ENCODE results near the gene FN1. TPM values are rescaled to one million over a fixed set of nuclear protein-coding genes. Genes with fewer than 3 reads are reported as not detected.

FN1 gene
- total and polyA plus RNA-seq, 2 donors (not counting 1 experiment from before 2014, with no cell fraction given), result 3,629 to 5,906 TPM

DNA sequence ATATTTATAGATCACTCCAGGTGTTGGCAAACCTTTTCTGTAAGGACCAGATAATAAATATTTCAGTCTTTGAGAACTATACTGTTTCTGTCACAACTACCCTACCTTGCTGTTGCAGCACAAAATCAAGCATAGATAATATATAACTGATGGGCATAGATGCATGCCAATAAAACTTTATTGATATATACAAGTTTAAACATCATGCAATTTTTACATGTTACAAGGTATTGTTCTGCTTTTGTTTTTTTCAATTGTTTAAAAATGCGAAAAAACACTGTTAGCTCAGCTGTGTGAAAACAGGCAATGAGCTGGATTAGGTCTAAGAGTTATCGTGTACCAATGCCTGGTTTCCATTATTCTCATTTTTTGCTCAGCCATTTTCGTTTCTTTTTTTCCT is 47.6 kb upstream of the FN1 start:
- no peaks in the 10 kb centered on the region for H3K9me3 ChIP-seq (ENCODE audit: control insufficient read depth, insufficient read depth, low read depth, low read length)
- H3K27me3 ChIP-seq (ENCODE audit: control insufficient read depth, insufficient read depth, low read length), result no peaks in the 10 kb centered on the region
- H3K36me3 ChIP-seq (ENCODE audit: control insufficient read depth, insufficient read depth, low read length), result no peaks in the 10 kb centered on the region
- TF ChIP-seq EZH2 (IDR thresholded peaks at IDR 0.05; ENCODE audit: low read length, missing control alignments), result no peak
- TF ChIP-seq, protein P1, sequence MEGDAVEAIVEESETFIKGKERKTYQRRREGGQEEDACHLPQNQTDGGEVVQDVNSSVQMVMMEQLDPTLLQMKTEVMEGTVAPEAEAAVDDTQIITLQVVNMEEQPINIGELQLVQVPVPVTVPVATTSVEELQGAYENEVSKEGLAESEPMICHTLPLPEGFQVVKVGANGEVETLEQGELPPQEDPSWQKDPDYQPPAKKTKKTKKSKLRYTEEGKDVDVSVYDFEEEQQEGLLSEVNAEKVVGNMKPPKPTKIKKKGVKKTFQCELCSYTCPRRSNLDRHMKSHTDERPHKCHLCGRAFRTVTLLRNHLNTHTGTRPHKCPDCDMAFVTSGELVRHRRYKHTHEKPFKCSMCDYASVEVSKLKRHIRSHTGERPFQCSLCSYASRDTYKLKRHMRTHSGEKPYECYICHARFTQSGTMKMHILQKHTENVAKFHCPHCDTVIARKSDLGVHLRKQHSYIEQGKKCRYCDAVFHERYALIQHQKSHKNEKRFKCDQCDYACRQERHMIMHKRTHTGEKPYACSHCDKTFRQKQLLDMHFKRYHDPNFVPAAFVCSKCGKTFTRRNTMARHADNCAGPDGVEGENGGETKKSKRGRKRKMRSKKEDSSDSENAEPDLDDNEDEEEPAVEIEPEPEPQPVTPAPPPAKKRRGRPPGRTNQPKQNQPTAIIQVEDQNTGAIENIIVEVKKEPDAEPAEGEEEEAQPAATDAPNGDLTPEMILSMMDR (conservative IDR thresholded peaks at IDR 0.05 in 1 of 2, IDR thresholded peaks at IDR 0.05 in 1 of 2; ENCODE audit: low read depth in 1 of 2, low read length in 2 of 2), result no peak
- no peak overlapping the region for H2AFZ ChIP-seq (ENCODE audit: low read length)
- H4K20me1 ChIP-seq (ENCODE audit: control insufficient read depth, extremely low read depth, insufficient read depth, low read length), result no peaks in the 10 kb centered on the region
- no peak for DNase-seq (ENCODE audit: low read depth in 2 of 2)
- no peak overlapping the region for H3K4me3 ChIP-seq (replicated peaks in 1 of 4; ENCODE audit: control extremely low read depth in 1 of 4, insufficient read depth in 1 of 4, low read depth in 3 of 4, low read length in 4 of 4)
- H3K9ac ChIP-seq (ENCODE audit: insufficient read depth, low read length), result no peak overlapping the region
- H3K79me2 ChIP-seq (ENCODE audit: control insufficient read depth, insufficient read depth, low read length), result no peaks in the 10 kb centered on the region
- no peak overlapping the region for H3K27ac ChIP-seq (ENCODE audit: insufficient read depth, low read length)
- no peak overlapping the region for H3K4me2 ChIP-seq (ENCODE audit: extremely low read depth, insufficient read depth, low read length)
- no peaks in the 10 kb centered on the region for H3K4me1 ChIP-seq (ENCODE audit: control insufficient read depth, extremely low read depth, insufficient read depth, low read length)

DNA sequence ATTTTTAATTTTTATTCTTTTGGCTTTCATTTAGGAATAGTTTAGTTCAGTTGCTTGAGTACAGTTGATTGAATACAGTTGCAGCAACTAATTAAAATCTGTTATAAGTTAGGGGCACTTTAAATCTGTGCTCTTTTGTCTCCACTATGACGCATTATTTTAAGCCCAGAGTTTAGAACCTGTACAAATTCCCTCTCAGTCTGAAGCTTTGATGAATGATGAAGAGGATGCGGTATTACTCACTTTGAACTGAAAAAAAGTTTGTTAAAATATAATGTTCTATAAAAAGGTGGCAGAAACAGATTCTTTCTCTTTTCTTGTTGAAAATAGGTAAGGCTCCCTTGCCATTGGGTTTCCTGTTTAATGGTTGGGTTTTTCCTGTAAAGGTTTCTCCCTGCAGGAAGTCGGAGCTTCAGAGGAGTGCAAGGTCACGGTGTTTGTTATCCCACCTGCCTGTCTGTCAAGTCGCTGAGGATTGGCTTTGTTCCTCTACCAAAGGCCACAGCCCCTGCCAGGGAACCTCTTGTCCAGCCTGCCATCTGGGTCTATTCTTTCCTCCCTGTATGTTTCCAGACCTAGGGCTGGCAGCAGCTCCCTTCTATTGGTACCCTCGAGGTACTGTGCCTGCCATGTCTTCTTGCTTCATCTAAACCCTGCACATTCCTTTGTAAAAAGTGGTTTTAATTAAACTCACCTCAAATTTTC is 43.8 kb upstream of the FN1 start:
- Histone ChIP-seq H3K4me1 (ENCODE audit: control insufficient read depth, extremely low read depth, insufficient read depth, low read length) (no peaks in the 10 kb centered on the region), H3K9me3 (ENCODE audit: control insufficient read depth, insufficient read depth, low read depth, low read length) (no peaks in the 10 kb centered on the region), H3K79me2 (ENCODE audit: control insufficient read depth, insufficient read depth, low read length) (no peaks in the 10 kb centered on the region), H3K9ac (ENCODE audit: insufficient read depth, low read length) (no peak overlapping the region), H3K36me3 (ENCODE audit: control insufficient read depth, insufficient read depth, low read length) (no peaks in the 10 kb centered on the region), H2AFZ (ENCODE audit: low read length) (no peak overlapping the region), H3K4me2 (ENCODE audit: extremely low read depth, insufficient read depth, low read length) (no peak overlapping the region), H3K27me3 (ENCODE audit: control insufficient read depth, insufficient read depth, low read length) (no peaks in the 10 kb centered on the region), H4K20me1 (ENCODE audit: control insufficient read depth, extremely low read depth, insufficient read depth, low read length) (no peaks in the 10 kb centered on the region), H3K27ac (ENCODE audit: insufficient read depth, low read length) (no peak overlapping the region), H3K4me3 (replicated peaks in 1 of 4; ENCODE audit: control extremely low read depth in 1 of 4, insufficient read depth in 1 of 4, low read depth in 3 of 4, low read length in 4 of 4) (no peak overlapping the region)
- DNase-seq (ENCODE audit: low read depth in 2 of 2), result no peak
- no peak for TF ChIP-seq EZH2 (IDR thresholded peaks at IDR 0.05; ENCODE audit: low read length, missing control alignments)

DNA sequence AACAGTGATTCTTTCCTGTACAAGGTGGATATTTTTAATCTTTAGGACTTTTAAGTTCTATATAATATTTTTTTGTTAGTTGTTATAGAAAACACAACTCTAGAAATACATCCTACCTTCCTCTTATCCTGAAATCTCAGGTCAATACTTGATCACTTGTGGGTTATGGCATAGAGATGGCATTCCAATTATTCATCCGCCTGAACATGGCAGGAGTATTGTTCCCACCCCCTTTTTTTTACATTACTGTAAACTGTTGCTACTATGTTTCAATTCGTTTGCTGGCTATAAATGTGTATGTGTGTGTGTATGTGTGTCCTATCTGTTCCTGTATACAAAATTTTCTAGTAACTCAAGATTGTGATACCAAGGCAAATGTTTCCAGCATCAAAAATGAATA is 43.3 kb upstream of the FN1 start:
- Histone ChIP-seq H3K9ac (ENCODE audit: insufficient read depth, low read length) (no peak overlapping the region), H3K4me1 (ENCODE audit: control insufficient read depth, extremely low read depth, insufficient read depth, low read length) (no peaks in the 10 kb centered on the region), H3K36me3 (ENCODE audit: control insufficient read depth, insufficient read depth, low read length) (no peaks in the 10 kb centered on the region), H3K9me3 (ENCODE audit: control insufficient read depth, insufficient read depth, low read depth, low read length) (no peaks in the 10 kb centered on the region), H3K27me3 (ENCODE audit: control insufficient read depth, insufficient read depth, low read length) (no peaks in the 10 kb centered on the region), H3K4me3 (replicated peaks in 1 of 4; ENCODE audit: control extremely low read depth in 1 of 4, insufficient read depth in 1 of 4, low read depth in 3 of 4, low read length in 4 of 4) (no peak overlapping the region), H3K4me2 (ENCODE audit: extremely low read depth, insufficient read depth, low read length) (no peak overlapping the region), H2AFZ (ENCODE audit: low read length) (no peak overlapping the region), H4K20me1 (ENCODE audit: control insufficient read depth, extremely low read depth, insufficient read depth, low read length) (no peaks in the 10 kb centered on the region), H3K27ac (ENCODE audit: insufficient read depth, low read length) (no peak overlapping the region), H3K79me2 (ENCODE audit: control insufficient read depth, insufficient read depth, low read length) (no peaks in the 10 kb centered on the region)
- TF ChIP-seq, protein P1 (conservative IDR thresholded peaks at IDR 0.05 in 1 of 2, IDR thresholded peaks at IDR 0.05 in 1 of 2; ENCODE audit: low read depth in 1 of 2, low read length in 2 of 2), result no peak
- no peak for TF ChIP-seq EZH2 (IDR thresholded peaks at IDR 0.05; ENCODE audit: low read length, missing control alignments)
- DNase-seq (ENCODE audit: low read depth in 2 of 2), result peak in 1 of 2 donors; percentile 29
